ENCODE measurements around the gene STRADA. TPM values are rescaled to one million over a fixed set of nuclear protein-coding genes. Genes with fewer than 3 reads are reported as not detected.

Gene STRADA
- total and polyA plus RNA-seq, 9 of the 15 experiments (the other 6 are each of a cell fraction or from before 2014, with no cell fraction given): 6.6 to 33.0 (median 20.5) TPM

- peak; percentile 59 to 84 (median 76); a peak in 5 of 6 replicates for TF ChIP-seq CTCF (IDR thresholded peaks at IDR 0.05 in 2 of 3, conservative IDR thresholded peaks at IDR 0.05 in 1 of 3; ENCODE audit: insufficient read depth in 2 of 3, low read depth in 1 of 3, low read length in 3 of 3)
- no peak for TF ChIP-seq CGGBP1 (CRISPR knock-in tag; IDR thresholded peaks at IDR 0.05)
- no peak for TF ChIP-seq YBX1 (IDR thresholded peaks at IDR 0.05)
- TF ChIP-seq HNRNPUL1 (IDR thresholded peaks at IDR 0.05; ENCODE audit: low read length): no peak
- TF ChIP-seq ARID4B (CRISPR knock-in tag; IDR thresholded peaks at IDR 0.05): no peak
- peak; percentile 58; the same call in 1 of the 2 replicates for TF ChIP-seq ZBTB33 (CRISPR knock-in tag; IDR thresholded peaks at IDR 0.05)
- TF ChIP-seq RAD21 (CRISPR knock-in tag; conservative IDR thresholded peaks at IDR 0.05 in 1 of 2, IDR thresholded peaks at IDR 0.05 in 1 of 2): peak in 1 of 2 experiments; percentile 59; a peak in 2 of 4 replicates
- no peak for TF ChIP-seq DDX20 (tag; IDR thresholded peaks at IDR 0.05; ENCODE audit: low read depth)
- no peak for TF ChIP-seq CREB1 (IDR thresholded peaks at IDR 0.05)
- no peak for TF ChIP-seq CREB1 (CRISPR knock-in tag; IDR thresholded peaks at IDR 0.05)
- TF ChIP-seq NR0B1 (IDR thresholded peaks at IDR 0.05; ENCODE audit: partially characterized antibody): no peak
- no peak for TF ChIP-seq NFYB (IDR thresholded peaks at IDR 0.05; ENCODE audit: extremely low read depth, insufficient read length)
- TF ChIP-seq ZNF780A (CRISPR knock-in tag; IDR thresholded peaks at IDR 0.05): no peak
These were observed 44.0 kb downstream of the STRADA start (continued) for GRCh38 chr17:63697341-63698286.

Data from K562 (cell line).